Fibroblast of gingiva (primary cell): ENCODE data around the gene KCNQ1.

Experiments used
- DNase-seq: peaks from one replicate; pipeline ENCODE4 v3.0.0-alpha.2; 2011; ENCODE audit warnings: low read depth

Gene KCNQ1

DNA sequence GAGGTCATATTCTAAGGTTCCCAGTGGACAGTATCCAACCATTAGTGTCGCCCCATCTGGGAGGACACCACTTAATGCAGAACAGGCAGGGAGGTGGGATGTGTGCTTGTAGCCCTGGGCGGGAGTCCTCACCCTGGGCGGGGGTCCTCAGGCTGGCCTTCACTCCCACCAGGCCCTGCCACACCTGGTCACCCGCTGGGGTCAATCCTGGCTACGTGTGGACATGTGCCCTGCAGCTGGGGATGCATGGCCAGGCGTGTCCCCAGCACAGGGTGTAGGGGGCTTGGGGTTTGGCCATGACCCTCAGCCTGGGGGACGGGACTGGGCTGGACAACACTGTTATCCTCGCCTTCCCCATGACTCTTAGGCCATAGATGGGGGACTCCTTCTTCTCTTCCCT, 19.3 kb upstream of the KCNQ1 start:
- no peak for DNase-seq

DNA sequence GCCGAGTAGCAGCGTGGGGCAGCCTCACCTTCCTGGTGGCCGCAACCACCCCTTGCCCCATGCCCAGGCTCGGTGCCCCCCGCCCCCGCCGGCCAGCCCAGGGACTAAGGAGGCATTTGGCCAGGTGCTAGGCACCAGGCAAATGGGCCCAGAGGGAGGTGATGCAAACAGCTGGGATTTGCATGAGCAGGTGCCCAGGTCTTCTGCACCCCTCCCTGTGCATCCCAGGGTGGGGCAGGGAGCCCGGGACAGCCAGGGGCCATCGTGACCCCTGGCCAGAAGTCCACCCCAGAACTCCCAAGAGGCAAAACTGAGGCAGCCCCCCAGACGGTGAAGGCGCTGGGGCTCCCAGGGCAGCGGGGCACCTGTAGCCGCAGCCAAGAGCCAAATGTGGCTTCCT, 18.6 kb upstream of the KCNQ1 start:
- no peak for DNase-seq

DNA sequence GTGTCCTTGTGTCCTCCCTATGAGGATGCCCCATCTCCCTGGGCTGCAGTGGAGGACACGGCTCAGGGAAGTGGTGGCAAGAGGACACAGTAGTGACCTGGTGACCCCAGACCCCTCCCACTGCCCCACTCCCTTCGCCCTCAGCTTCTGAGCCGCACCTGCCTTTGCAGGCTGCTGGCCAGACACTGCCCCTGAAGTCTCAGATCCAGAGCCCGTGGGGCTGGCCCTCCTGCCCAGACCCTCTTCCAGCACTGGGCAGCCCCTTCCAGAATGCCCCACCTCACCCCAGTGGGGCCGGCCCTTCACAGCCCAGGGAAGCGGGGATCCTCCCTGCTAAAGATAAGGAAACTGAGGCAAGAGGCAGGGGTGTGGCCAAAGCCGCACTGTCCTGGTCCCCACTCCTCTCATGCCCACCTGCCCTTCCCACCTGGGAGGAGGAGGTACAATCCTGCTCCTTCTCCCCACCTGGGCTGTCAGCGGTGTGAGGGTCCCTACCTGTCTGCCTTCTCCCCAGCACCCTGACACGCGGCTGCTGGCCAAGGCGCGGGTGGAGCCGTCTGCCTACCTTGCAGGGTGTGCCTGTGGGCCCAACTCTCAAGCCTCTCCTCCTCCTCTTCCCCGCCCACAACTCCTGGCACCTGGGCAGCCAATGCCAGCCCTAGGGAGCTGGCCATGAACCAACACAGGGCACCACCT, 17.8 kb upstream of the KCNQ1 start:
- no peak for DNase-seq

DNA sequence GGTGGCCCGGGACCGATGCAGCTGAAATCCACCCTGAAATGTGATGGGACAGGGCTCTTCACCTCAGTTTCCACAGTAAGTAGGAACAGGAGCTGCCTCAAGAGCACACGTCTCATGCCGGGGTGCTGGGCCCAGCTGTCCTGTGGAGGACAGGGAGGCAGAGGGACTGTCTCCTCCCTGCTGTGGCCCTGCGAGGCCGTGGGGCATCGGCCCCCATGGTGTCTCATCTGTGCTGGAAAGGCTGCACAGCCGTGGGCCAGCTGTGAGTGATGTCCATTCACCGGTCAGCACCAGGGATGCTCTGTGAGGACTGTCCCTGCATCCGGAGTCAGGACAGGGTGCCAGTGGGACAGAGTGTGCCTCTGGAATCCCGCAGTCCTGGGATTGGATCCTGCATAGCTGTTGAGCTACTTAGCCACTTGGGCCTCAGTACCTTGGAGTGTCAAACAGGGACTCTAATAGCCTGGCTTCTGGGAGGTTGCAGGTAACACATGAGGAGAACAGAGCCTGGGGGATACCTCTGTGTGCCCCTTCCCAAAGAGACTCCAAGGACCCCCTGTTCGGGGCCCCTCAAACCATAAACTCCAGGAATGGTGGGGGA, 17.0 kb upstream of the KCNQ1 start:
- no peak for DNase-seq

DNA sequence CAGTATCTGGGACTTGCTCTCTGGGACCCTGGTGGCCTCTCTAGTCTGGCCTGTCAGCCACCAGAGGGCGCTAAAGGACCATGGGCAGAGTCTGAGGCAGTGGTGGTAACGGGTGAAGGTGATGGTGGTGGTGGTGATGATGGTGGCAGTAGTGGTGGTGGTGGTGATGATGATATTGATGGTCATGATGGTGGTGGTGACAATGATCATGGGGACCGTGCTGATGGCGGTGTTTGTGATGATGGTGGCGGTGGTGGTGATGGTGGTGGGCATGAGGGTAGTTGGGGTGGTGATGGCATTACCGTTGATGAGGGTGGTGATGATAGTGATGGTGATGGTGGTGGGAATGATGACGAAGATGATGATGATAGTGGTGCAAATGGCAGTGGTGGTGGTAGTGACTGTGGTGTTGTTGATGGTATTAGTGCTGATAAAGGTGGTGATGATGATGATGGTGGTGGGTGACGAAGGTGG, 16.4 kb upstream of the KCNQ1 start:
- no peak for DNase-seq

DNA sequence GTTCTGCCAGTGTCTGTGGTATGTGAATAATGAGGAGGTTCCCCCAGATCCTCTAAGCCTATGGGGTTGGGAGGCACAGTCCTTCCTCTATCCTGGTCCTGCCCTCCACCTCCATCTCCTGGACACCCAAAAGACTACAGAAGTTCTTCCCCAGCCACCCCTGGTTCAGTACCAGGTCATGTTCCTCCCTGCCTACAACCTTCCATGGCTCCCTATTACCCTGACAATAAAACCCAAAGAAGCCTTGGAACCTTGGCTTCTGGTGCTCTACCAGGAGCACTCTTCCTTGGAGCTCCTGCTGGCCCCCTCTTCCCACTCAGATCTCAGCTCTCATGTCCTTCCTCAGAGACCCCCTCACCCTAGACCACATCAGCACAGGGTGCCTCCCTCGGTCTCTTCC, 13.4 kb upstream of the KCNQ1 start:
- DNase-seq: no peak

DNA sequence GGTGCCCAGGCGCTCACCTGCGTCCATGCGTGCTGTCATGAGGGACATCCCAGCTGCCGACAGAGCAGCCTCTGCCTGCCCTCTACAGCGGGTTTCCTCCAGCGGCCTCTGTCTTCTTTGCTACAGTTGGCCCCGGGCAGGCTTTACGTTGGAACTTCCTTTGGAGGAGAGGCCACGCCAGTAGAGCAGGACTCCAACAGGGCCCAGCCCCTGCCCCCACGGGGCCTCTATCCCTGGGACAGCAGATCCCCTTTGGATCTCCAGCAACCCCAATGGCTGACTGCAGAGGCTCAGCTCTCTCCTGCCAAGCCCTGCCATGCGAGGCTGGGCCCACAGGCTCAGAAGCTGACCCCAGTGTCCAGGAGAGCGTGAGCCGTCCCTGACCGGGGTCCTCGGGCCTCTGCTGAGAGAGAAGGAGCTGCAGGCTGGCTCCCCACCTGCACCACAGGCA, 12.6 kb upstream of the KCNQ1 start:
- no peak for DNase-seq

DNA sequence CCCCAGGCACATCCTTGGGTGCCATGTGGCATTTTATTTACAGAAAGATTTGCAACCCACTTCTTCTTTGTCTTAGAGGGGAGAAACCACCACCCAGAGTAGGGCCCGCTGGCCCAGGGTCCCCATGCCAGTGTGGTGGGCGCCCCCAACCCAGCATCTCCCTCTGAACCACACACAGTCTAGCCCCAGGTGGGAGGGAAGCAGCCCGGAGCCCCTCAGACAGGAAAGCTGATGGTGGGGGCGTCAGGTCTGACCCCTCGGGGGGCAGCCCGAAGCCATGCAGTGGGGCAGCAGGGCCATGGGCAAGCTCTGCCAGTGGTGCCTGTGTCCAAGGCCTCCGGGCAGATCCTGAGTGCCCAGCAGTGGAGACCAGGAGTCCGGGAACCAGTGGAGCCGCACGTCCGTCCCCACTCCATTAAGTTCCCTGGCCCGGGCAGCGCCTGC, 12.2 kb upstream of the KCNQ1 start:
- no peak for DNase-seq

DNA sequence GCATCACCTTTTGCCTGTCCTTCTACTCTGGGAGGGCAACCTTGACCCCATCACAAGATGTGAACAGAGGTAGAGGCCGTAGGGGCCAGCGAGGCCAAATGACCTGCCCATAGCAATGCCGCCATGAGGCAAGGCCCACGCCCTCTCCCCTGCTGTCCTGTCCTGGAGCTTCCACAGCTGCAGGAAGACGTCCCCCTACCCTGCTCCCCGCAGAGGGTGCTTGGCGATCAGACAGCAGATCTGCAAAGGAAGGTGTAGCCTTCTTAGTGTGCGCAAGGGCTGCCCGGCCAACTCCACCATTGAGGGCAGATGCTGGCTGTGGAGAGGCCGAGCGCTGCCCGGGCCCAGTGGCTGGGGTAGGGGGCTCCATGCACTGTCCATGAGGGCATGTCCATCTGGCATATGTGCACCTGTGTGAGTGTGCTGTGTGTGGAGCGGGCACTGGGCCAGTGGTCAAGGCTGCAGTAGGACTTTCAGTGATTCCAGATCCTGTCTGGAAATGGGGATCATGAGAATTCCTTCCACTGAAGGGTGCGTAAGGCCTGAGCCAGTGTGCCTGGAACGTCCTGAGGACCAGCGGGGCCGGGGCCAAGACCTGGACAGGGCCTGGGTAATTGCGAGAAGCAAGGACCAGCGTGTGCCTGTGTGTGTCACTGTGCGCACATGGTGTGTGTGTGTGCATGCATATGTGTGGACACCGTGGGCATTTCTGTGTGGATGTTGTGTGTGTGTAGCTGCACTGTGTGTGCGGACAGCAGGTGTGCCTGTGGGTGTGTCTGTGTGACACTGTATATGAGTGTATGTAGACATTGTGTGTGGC, 11.5 kb upstream of the KCNQ1 start:
- no peak for DNase-seq

DNA sequence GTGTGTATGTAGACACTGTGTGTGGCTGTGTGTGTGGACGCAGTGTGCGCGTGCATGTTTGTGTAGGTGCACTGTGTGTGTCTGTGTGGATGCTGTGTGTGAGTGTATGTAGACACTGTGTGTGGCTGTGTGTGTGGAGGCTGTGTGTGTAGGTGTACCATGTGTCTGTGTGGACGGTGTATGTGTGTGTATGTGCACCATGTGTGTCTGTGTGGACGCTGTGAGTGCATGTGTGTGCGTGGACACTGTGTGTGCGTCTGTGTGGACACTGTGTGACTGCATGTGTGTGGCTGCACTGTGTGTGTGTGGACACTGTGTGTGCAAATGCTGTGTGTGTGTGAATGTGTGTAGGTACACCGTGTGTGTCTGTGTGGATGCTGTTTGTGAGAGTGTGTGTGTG, 10.8 kb upstream of the KCNQ1 start:
- no peak for DNase-seq

DNA sequence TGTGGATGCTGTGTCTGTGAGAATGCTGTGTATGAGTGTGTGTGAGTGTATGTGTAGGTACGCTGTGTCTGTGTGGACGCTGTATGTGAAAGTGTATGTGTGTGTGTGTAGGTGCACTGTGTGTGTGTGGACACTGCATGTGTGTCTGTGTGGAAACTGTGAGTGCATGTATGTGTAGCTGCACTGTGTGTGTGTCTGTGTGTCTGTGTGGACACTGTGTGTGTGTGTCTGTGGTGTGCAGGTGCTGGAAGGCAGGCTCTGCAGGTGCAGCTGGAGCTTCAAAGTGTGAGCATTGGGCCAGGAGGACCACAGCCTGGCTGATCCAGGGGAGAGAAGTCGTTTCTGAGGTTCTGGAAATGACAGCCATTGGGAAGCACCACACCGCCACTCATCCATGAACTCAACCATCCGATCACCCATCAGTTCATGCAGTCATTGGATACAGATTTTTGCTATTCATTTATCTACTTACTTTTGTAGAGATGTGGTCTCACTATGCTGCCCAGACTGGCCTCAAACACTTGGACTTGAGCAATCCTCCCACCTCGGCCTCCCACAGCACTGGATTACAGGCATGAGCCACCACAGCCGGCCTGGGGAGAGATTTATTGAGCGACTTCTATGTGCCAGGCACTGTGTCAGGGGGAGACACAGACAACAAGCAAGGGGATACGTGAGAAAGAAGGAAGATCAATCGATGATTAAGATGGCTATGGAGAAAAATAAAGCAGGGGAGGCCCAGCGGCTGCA, 10.1 kb upstream of the KCNQ1 start:
- DNase-seq: no peak

DNA sequence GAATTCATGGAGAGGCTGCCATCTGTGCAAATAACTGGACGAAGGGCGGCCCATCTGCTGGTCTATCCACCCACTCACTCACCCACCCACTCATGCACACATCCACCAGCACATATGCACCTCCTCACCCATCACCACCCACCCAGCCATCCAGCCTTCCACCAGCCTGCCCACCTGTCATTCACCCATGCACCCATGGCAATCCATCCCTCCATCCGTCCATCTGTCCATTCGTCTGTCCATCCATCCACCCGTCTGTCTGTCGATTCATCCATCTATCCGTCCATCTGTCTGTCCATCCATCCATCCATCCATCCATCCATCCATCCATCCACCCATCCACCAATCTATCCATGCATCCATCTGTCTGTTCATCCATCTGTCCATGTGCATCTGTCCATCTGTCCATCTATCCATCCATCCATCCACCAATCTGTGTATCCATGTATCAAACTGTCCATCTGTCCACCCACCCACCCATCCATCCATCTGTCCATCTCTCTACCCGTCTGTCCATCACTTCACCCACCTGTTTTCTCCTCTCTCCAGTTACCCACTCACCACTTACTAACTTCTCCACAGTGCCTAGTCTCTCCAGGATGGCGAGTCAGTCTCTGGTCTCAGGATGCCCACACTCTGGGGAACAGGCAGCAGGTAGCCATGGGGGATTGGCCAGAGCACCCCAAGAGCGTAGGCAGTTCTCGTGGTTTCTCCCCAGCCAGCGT, 9.4 kb upstream of the KCNQ1 start:
- DNase-seq: no peak

DNA sequence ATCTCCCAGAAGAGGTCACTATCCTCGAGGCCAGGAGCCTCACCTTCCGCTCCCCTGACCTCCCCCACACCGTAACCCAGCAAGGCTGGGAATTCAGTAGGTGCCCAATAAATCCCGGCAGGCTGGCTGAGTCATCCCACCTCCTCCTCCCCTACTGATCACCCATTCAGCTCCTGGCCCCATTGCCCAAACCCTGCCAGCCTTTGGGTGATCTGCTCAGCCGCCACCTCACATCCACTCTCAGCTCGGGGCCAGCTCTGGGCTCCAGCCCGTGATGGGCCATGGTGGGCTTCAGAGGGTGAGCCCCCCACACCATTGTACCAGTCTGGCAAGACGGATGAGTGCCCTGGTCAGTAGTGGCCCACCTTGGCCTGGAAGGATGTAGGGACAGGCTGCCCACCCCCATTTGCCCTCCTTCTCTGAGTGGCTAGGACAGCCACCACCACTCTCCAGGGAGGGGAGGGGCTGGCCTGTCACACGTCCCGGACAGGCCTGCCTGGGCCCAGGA, 8.7 kb upstream of the KCNQ1 start:
- no peak for DNase-seq

DNA sequence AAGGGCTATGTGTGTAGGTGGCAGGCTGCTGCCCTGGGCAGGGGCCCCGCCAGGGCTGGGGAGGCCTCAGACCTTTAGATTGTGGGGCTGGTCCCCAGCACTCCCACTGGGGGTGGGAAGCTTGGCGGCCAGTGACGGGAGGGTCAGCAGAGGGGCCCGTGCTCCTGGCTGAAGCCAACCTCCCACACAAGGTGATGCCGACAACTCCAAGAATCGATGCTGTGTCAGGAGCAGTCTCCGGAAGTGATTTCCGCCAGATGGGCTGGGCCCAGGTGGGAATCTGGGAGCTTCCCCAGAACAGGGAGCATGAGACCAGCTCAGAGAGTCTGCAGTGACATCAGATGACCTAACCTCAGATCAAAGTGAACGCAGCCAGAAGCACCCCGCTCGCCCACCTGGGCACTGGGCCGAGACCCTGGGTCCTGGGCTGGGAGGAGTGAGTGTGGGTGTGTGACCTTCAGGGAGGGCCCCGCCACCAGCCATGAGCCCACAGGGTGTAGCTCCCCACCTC, 8.2 kb upstream of the KCNQ1 start:
- DNase-seq: no peak

DNA sequence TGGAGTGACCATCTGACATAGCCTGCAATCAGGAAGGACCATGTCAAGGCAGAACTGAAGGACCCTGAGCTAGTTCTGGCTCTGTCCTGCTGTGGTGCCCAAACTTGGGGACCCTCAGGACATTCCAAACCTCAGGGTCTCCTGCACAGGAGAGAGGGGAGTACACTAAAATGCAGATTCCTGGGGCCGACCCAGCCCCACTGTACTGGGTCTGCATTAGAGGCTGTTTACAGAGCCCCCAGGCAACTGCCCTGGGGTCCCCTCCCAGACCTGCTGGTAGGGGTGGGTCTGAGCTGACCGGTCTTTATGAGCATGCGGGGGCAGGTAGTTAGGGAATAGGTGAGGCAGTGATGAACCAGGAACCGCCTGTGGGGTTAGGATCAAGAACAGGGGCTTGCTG, 7.3 kb upstream of the KCNQ1 start:
- no peak for DNase-seq

DNA sequence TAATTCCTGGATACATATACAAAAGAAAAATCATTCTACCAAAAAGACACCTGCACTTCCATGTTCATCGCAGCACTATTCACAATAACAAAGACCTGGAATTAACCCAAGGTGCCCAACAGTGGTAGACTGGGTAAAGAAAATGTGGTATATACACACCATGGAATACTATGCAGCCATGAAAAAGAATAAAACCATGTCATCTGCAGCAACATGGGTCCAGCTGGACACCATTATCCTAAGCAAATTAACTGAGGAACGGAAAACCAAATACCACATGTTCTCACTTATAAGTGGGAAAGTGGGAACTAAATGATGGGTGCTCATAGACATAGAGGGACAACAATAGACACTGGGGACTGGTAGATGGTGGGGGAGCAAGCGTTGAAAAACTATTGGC, 5.0 kb upstream of the KCNQ1 start:
- no peak for DNase-seq

DNA sequence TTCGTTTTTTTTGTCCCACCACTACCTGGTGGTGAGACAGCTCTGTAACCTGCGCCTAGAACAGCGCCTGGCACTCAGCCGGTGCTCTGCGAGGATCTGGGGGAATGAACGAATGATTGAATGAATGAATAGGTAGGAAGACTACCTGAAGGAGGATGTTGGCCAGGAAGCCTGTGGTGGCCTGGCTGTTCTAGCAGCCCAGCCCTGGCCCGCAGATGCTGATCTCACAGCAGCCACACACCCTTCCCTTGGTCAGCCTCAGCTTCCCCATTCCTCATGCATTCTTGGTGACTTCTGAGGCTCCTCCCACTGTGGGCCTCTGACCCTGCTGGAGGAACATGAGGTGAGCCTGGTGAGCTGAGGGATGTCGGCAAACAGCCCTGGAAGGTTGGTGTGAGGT, 4.2 kb upstream of the KCNQ1 start:
- DNase-seq: no peak

DNA sequence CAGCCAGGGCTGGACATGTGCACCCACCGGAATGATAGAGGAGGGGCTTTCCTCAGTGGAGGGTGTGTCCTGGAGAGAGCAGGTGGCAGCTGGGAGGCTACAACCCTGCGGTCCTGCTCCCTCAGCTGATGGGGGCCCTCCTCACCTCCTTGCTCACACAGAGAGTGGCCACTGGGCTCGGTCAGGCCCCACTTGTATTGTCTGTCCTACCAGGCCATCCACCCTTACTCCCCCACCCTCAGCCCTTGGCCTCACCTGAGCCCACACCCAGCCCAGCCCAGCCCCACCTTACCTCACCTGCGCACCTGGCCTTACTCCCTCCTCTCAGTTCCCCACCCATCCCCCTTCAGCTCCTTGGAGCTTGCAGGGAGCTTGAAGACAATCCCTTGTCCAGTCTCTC, 3.6 kb upstream of the KCNQ1 start:
- DNase-seq: no peak

DNA sequence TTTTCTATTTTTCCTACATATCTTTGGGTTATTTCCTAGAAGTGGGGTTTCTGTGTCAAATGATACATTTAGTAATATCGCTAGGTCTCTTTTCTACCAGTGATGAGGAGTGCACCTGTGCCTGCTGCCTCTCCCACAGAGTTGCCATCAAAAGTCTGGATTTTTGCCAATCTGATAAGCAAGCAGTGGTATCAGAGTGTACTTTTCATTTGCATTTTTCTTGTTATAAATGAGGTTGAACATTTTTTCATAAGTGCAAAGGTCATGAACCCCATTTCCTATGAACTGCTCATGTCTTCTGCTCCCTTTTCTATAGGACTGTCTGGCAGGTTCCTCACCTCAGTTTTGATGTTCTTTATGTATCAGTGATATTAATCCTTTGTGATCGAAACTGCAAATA, 2.2 kb upstream of the KCNQ1 start:
- no peak for DNase-seq

DNA sequence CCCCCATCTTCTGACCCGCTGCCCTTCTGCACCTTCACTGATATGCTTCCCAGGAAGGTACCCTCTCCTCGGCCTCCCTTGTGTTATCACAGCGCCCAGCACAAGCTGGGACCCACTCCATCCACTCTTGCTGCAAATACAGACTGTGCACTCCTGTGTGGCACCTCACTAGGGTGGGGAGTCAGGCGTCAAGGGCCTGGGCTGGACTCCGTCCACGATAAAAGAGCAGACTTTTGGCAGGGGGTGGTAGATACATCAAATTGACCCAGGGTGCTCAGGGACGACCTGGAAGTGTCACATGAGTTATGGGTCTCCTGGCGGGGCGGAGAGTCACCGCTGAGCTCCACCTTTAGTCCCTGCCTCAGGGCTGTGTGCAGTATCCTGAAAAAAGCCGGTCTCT, 1.4 kb upstream of the KCNQ1 start:
- no peak for DNase-seq
